NCI-H69 (cell line): ENCODE results near the gene NMNAT2.

ENCODE experiments used
- DNase-seq: peaks from one replicate; lab custom pipeline; 2025; lab: John Stamatoyannopoulos, UW

NMNAT2 gene

GRCh38 chr1:183239220-183239742 lies 178.9 kb downstream of the NMNAT2 start:
- DNase-seq, result no peak

- DNase-seq, result no peak
These were observed 180.1 kb downstream of the NMNAT2 start for GRCh38 chr1:183238071-183238470.

GRCh38 chr1:183237046-183237445 lies 181.1 kb downstream of the NMNAT2 start:
- DNase-seq, result no peak

GRCh38 chr1:183236158-183236725 lies 181.9 kb downstream of the NMNAT2 start:
- no peak for DNase-seq

GRCh38 chr1:183235503-183235902 lies 182.7 kb downstream of the NMNAT2 start:
- DNase-seq, result no peak

GRCh38 chr1:183234660-183235476 lies 183.3 kb downstream of the NMNAT2 start:
- peak; percentile 84 for DNase-seq

GRCh38 chr1:183233113-183233512 lies 185.1 kb downstream of the NMNAT2 start:
- no peak for DNase-seq

GRCh38 chr1:183231545-183231944 lies 186.6 kb downstream of the NMNAT2 start:
- no peak for DNase-seq

GRCh38 chr1:183230413-183230812 lies 187.8 kb downstream of the NMNAT2 start:
- peak; percentile 31 for DNase-seq

GRCh38 chr1:183228347-183229220 lies 189.6 kb downstream of the NMNAT2 start:
- no peak for DNase-seq

GRCh38 chr1:183227422-183228346 lies 190.5 kb downstream of the NMNAT2 start:
- peak; percentile 73 for DNase-seq

GRCh38 chr1:183226963-183227362 lies 191.2 kb downstream of the NMNAT2 start:
- DNase-seq, result no peak

GRCh38 chr1:183226361-183226760 lies 191.8 kb downstream of the NMNAT2 start:
- DNase-seq, result peak; percentile 87

- no peak for DNase-seq
These were observed 194.7 kb downstream of the NMNAT2 start for GRCh38 chr1:183223467-183223866.

GRCh38 chr1:183222909-183223308 lies 195.3 kb downstream of the NMNAT2 start:
- DNase-seq, result no peak

- peak; percentile 79 for DNase-seq
These were observed 198.6 kb downstream of the NMNAT2 start for GRCh38 chr1:183219616-183220009.

GRCh38 chr1:183218971-183219615 lies 199.1 kb downstream of the NMNAT2 start:
- DNase-seq, result peak; percentile 99

GRCh38 chr1:183218027-183218618 lies 200.1 kb downstream of the NMNAT2 start:
- peak; percentile 93 for DNase-seq

- DNase-seq, result no peak
These were observed 202.2 kb downstream of the NMNAT2 start for GRCh38 chr1:183215936-183216335.

GRCh38 chr1:183215076-183215720 lies 203.0 kb downstream of the NMNAT2 start:
- peak; percentile 85 for DNase-seq
